Breast epithelium (tissue), 3 donors: ENCODE measurements around the gene ACOX3.

Source experiments
- POLR2A ChIP-seq: fragments of 450-650 bp; IDR thresholded peaks from one replicate; pipeline ENCODE4 v1.6.1; 2016; ENCODE audit warnings: antibody characterized with exemption, mild to moderate bottlenecking, moderate library complexity
- POLR2AphosphoS5 ChIP-seq, 3 donors: sonication (generic); formaldehyde crosslinking; IDR thresholded peaks; one replicate each; pipeline ENCODE4 v1.6.1; 2017; ENCODE audit warnings: antibody characterized with exemption in 3 of 3
- TF ChIP-seq, protein P1 (sequence below), 3 donors: fragments of 450-650 bp; IDR thresholded peaks; one replicate each; pipeline ENCODE4 v1.5.1; 2016 to 2017; ENCODE audit warnings: antibody characterized with exemption in 3 of 3, mild to moderate bottlenecking in 3 of 3, moderate library complexity in 3 of 3

DNA sequence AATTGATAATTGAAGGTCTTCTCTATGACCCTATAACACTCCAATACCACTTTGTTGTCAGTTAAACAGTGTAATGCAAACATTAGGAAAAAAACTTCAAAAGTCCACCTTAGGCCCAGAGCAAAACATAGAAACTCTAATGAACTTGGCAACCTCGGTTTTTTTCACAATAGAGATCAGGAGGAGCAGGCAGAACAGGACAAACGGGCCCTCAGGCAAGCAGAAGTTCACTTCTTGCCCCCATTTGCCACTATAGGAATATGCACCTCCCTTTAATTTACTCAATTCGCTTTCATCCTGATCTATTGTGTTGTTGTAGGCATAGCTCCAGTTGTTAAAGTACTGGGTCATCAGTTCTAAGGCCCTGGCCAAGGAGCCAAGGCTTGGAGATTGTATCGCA, 18.2 kb downstream of the ACOX3 start:
- TF ChIP-seq POLR2AphosphoS5 (IDR thresholded peaks at IDR 0.05), result peak in 2 of 3 donors; percentile 50 to 75
- TF ChIP-seq, protein P1, sequence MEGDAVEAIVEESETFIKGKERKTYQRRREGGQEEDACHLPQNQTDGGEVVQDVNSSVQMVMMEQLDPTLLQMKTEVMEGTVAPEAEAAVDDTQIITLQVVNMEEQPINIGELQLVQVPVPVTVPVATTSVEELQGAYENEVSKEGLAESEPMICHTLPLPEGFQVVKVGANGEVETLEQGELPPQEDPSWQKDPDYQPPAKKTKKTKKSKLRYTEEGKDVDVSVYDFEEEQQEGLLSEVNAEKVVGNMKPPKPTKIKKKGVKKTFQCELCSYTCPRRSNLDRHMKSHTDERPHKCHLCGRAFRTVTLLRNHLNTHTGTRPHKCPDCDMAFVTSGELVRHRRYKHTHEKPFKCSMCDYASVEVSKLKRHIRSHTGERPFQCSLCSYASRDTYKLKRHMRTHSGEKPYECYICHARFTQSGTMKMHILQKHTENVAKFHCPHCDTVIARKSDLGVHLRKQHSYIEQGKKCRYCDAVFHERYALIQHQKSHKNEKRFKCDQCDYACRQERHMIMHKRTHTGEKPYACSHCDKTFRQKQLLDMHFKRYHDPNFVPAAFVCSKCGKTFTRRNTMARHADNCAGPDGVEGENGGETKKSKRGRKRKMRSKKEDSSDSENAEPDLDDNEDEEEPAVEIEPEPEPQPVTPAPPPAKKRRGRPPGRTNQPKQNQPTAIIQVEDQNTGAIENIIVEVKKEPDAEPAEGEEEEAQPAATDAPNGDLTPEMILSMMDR (IDR thresholded peaks at IDR 0.05), result no peak
- no peak for TF ChIP-seq POLR2A
